ENCODE results near the gene SHE. TPM values are rescaled to one million over a fixed set of nuclear protein-coding genes. Genes with fewer than 3 reads are reported as not detected.

The SHE gene
- total RNA-seq, 1 donor: 0.09 TPM

GRCh38 chr1:154547105-154547732 lies 45.0 kb upstream of the SHE start:
- TF ChIP-seq CTCF (IDR thresholded peaks at IDR 0.05; ENCODE audit: insufficient read depth, low read length): no peak
- DNase-seq (ENCODE audit: low read depth): no peak
- H3K4me3 ChIP-seq (ENCODE audit: low read depth, low read length): no peak overlapping the region

- H3K4me3 ChIP-seq (ENCODE audit: low read depth, low read length): no peak overlapping the region
- TF ChIP-seq CTCF (IDR thresholded peaks at IDR 0.05; ENCODE audit: insufficient read depth, low read length): peak; percentile 93
- peak; percentile 68 for DNase-seq (ENCODE audit: low read depth)
These were observed 44.3 kb upstream of the SHE start for GRCh38 chr1:154546264-154547063.

GRCh38 chr1:154541231-154541630 lies 39.0 kb upstream of the SHE start:
- no peak for TF ChIP-seq CTCF (IDR thresholded peaks at IDR 0.05; ENCODE audit: insufficient read depth, low read length)
- no peak overlapping the region for H3K4me3 ChIP-seq (ENCODE audit: low read depth, low read length)
- DNase-seq (ENCODE audit: low read depth): no peak

- no peak for TF ChIP-seq CTCF (IDR thresholded peaks at IDR 0.05; ENCODE audit: insufficient read depth, low read length)
- DNase-seq (ENCODE audit: low read depth): no peak
- H3K4me3 ChIP-seq (ENCODE audit: low read depth, low read length): no peak overlapping the region
These were observed 37.6 kb upstream of the SHE start for GRCh38 chr1:154539486-154540483.

- no peak for TF ChIP-seq CTCF (IDR thresholded peaks at IDR 0.05; ENCODE audit: insufficient read depth, low read length)
These were observed 34.4 kb upstream of the SHE start for GRCh38 chr1:154536570-154536969.

More at GRCh38 chr1:154536570-154536969, 34.4 kb upstream of the SHE start:
- no peak overlapping the region for H3K4me3 ChIP-seq (ENCODE audit: low read depth, low read length)
- no peak for DNase-seq (ENCODE audit: low read depth)

Measured in fibroblast of the aortic adventitia (primary cell).